GM21367 (cell line): ENCODE measurements around the gene ARFGEF3.

Experiments used
- ATAC-seq: cut with Tn5 transposase; IDR thresholded peaks from one replicate; pipeline ENCODE4 v1.9.1; 2021; ENCODE audit not compliant: unreplicated experiment

The ARFGEF3 gene

GRCh38 chr6:138238368-138238767, 76.6 kb downstream of the ARFGEF3 start:
- no peak for ATAC-seq

- ATAC-seq, result no peak
These were observed 78.0 kb downstream of the ARFGEF3 start for GRCh38 chr6:138239774-138240173.

- no peak for ATAC-seq
These were observed 78.9 kb downstream of the ARFGEF3 start for GRCh38 chr6:138240476-138241245.

GRCh38 chr6:138241381-138241780, 79.6 kb downstream of the ARFGEF3 start:
- no peak for ATAC-seq

GRCh38 chr6:138241934-138242333, 80.2 kb downstream of the ARFGEF3 start:
- ATAC-seq, result no peak

- no peak for ATAC-seq
These were observed 81.4 kb downstream of the ARFGEF3 start for GRCh38 chr6:138242987-138243592.

- ATAC-seq, result no peak
These were observed 84.0 kb downstream of the ARFGEF3 start for GRCh38 chr6:138245751-138246150.

GRCh38 chr6:138246650-138247440, 85.1 kb downstream of the ARFGEF3 start:
- ATAC-seq, result no peak

- ATAC-seq, result no peak
These were observed 86.3 kb downstream of the ARFGEF3 start for GRCh38 chr6:138248011-138248410.

- no peak for ATAC-seq
These were observed 87.1 kb downstream of the ARFGEF3 start for GRCh38 chr6:138248878-138249277.

- no peak for ATAC-seq
These were observed 88.3 kb downstream of the ARFGEF3 start for GRCh38 chr6:138250053-138250452.

- ATAC-seq, result no peak
These were observed 88.9 kb downstream of the ARFGEF3 start for GRCh38 chr6:138250513-138251247.

- ATAC-seq, result no peak
These were observed 92.0 kb downstream of the ARFGEF3 start for GRCh38 chr6:138253731-138254130.

- no peak for ATAC-seq
These were observed 93.7 kb downstream of the ARFGEF3 start for GRCh38 chr6:138255443-138255842.

GRCh38 chr6:138257638-138258040, 95.9 kb downstream of the ARFGEF3 start:
- no peak for ATAC-seq

GRCh38 chr6:138258197-138258596, 96.5 kb downstream of the ARFGEF3 start:
- ATAC-seq, result no peak

GRCh38 chr6:138258991-138259390, 97.3 kb downstream of the ARFGEF3 start:
- ATAC-seq, result no peak

- no peak for ATAC-seq
These were observed 99.5 kb downstream of the ARFGEF3 start for GRCh38 chr6:138261116-138261780.

- ATAC-seq, result no peak
These were observed 102.2 kb downstream of the ARFGEF3 start for GRCh38 chr6:138263963-138264362.

- ATAC-seq, result no peak
These were observed 102.7 kb downstream of the ARFGEF3 start for GRCh38 chr6:138264372-138264880.
